ENCODE measurements around the gene REPS1.

REPS1 gene

DNA sequence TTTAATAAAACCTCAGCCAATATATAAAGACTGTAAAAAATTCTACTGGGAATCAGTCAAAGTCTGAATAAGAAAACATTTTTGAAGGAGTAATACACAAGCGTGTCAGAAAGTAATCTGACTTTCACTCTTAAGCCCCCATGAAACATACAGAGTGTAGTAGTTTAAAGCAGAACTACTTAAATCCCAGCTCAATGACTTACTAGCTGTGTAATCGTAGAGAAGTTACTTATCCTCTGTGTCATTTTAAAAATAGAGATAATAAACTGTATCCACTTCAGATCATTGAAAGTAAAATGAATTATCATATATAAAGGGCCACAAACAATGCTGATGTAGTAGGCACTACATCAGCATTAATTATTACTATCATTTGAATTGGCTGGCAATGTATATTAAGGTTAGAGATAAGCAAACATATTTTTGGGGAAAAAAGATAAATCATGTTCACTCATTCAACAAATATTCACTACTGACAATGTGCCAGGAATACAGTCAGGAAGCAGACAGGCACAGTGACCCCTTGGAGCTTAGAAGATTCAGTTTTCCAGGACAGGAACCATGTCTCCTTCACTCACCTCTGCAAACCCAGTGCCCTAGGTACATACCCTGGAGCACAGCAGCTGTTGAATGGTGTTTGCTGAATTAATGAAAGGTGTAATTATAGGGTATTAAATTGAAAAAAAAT lies 14.4 kb downstream of the REPS1 start:
- no peak for DNase-seq (ENCODE audit: low read depth in 1 of 2, low spot score in 1 of 2)

GRCh38 chr6:138972226-138972665 lies 15.8 kb downstream of the REPS1 start:
- DNase-seq (ENCODE audit: low read depth in 1 of 2, low spot score in 1 of 2): no peak

DNA sequence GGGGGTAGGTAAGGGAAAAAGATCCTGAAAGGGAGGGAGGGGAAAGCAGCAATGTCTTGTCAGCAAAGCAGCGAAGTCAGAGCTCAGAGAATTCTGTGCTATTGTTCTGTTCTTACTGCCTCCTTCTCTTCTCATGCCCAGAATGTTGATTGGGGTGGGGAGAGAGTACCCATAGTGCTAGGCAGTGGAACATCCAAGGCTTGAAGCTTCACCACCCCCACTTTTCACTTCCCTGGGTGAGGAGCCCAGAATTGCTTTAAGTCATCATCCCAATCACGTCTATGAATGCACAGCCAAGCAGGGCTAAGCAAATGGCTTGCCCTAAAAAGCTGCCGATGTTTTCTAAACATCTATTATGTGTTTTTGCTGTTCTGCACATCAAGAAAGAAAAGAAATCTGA lies 16.5 kb downstream of the REPS1 start:
- DNase-seq (ENCODE audit: low read depth in 1 of 2, low spot score in 1 of 2): no peak

GRCh38 chr6:138970856-138971425 lies 17.1 kb downstream of the REPS1 start:
- no peak for DNase-seq (ENCODE audit: low read depth in 1 of 2, low spot score in 1 of 2)

GRCh38 chr6:138970159-138970558 lies 17.9 kb downstream of the REPS1 start:
- no peak for DNase-seq (ENCODE audit: low read depth in 1 of 2, low spot score in 1 of 2)

GRCh38 chr6:138966870-138967269 lies 21.2 kb downstream of the REPS1 start:
- DNase-seq (ENCODE audit: low read depth in 1 of 2, low spot score in 1 of 2): no peak

- no peak for DNase-seq (ENCODE audit: low read depth in 1 of 2, low spot score in 1 of 2)
These were observed 22.1 kb downstream of the REPS1 start for GRCh38 chr6:138965971-138966370.

- no peak for DNase-seq (ENCODE audit: low read depth in 1 of 2, low spot score in 1 of 2)
These were observed 22.7 kb downstream of the REPS1 start for GRCh38 chr6:138965291-138965874.

DNA sequence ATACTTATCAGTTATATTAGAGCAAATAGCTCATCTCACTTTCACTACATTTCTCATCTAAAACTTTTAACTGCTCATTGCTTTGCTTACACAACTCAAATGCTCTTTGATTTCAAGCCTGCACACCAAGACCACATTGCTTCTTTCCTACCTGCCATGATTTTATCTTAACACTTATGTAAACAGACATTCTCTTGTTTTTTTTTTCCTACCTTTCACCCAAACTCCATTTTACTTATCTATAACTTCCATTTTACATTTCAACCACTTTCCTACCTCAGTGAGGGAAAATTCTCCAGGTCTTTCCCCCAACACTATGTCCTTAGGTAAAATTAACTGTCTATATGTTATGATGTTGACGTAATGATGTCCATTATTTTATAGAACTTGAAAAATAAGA lies 24.0 kb downstream of the REPS1 start:
- no peak for DNase-seq (ENCODE audit: low read depth in 1 of 2, low spot score in 1 of 2)

- DNase-seq (ENCODE audit: low read depth in 1 of 2, low spot score in 1 of 2): no peak
These were observed 24.5 kb downstream of the REPS1 start for GRCh38 chr6:138963531-138963930.

DNA sequence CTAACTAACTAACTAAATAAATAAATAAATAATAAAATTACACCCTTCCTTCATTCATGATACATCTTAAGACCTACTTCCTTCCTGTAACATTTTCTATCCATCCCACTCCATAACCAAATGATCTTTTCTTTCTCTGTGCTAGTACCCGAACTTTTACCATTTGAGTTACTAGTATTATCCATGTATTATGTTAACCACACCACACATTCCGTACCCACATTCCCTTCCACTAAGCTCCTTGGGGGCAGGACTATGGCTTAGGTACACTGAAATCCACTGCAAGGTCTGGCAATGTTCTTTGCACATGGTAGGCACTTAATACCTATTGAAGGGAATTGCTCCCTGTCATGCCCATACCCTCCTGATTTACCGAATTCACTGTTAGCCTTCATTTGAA lies 24.9 kb downstream of the REPS1 start:
- DNase-seq (ENCODE audit: low read depth in 1 of 2, low spot score in 1 of 2): no peak

GRCh38 chr6:138959521-138959920 lies 28.5 kb downstream of the REPS1 start:
- no peak for DNase-seq (ENCODE audit: low read depth in 1 of 2, low spot score in 1 of 2)

DNA sequence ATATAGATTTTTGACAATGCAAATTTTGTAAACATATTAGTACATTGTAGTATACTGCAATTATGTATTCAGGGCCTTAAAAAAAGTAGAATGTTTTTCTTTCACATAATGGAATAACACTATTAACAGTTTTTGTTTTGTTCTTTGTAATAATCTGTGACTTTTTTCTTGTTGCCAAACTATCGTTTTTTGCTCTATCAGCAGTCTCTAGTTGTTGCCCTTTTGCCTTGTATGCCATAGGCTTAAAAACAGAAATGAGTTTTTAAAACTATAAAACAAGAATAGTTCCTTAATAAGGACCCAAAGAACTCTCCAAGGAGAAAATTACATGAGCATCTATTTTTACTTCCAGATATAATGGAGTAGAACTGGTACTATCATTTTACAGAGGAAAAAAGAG lies 29.5 kb downstream of the REPS1 start:
- DNase-seq (ENCODE audit: low read depth in 1 of 2, low spot score in 1 of 2): no peak

GRCh38 chr6:138957903-138958302 lies 30.1 kb downstream of the REPS1 start:
- DNase-seq (ENCODE audit: low read depth in 1 of 2, low spot score in 1 of 2): no peak

DNA sequence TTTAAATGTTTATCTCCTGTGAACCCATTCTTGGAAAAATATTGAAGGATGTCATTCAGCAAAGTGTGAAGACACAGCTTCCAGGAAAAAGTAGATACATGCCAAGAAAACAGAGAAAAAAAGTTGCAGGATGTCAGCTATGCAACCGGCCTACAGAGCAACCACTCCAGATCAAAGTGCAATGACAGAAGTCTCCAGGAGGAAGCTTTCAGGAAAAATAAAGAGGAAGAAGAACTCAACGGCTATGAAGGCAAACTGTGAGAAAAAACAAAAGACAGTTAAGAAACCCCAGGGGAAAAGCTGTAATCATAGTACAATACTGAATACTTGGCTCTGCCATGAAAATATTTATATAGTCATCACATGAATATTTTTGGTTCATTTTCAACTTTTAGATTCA lies 30.6 kb downstream of the REPS1 start:
- DNase-seq (ENCODE audit: low read depth in 1 of 2, low spot score in 1 of 2): no peak

DNA sequence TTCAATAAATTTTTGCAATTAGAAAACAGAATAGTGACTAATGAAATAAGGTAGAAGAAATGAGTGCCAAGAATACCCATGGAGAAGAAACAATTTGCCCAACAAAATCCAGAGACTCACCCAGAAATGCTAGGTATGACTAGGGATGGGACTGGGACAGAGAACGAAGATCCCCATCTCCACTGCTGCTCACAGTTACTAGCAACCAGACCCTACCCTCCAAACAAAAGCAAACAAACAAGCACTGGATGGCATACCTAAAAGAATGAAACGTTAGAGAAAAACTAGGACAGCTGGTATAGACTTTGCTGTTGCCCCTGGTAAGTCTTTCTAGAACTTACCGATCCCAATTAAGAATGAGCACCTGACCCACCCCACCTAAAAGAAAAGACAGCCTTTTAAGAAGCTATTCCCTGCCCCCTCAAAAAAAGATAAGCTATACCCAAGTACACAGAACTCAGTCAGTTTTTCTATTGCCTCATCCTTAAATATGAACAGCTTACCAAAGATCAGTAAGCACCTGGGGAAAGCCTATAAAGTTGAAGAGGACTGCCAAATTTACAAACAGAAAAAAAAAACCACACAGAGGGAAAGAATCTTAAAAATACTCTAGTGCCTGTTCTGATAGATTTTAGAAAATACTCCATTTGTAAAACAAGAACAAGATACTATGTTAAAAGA lies 31.7 kb downstream of the REPS1 start:
- no peak for DNase-seq (ENCODE audit: low read depth in 1 of 2, low spot score in 1 of 2)

DNA sequence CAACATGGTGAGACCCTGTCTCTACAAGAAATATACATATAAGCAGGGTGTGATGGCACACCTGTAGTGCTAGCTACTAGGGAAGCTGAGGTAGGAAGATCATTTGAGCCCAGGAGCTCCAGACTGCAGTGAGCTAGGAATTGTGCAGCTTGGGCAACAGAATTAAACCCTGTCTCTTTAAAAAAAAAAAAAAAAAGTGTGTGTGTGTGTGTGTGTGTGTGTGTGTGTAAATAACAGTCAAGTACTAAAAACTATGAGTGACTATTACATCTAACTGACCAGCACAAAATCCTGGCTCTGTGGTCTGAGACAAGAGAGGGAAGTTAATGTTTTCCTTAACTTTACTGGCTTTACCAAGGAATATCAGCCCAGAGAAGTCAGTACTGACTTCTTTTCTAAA lies 32.8 kb downstream of the REPS1 start:
- no peak for DNase-seq (ENCODE audit: low read depth in 1 of 2, low spot score in 1 of 2)

- DNase-seq (ENCODE audit: low read depth in 1 of 2, low spot score in 1 of 2): no peak
These were observed 34.6 kb downstream of the REPS1 start for GRCh38 chr6:138953451-138953850.

DNA sequence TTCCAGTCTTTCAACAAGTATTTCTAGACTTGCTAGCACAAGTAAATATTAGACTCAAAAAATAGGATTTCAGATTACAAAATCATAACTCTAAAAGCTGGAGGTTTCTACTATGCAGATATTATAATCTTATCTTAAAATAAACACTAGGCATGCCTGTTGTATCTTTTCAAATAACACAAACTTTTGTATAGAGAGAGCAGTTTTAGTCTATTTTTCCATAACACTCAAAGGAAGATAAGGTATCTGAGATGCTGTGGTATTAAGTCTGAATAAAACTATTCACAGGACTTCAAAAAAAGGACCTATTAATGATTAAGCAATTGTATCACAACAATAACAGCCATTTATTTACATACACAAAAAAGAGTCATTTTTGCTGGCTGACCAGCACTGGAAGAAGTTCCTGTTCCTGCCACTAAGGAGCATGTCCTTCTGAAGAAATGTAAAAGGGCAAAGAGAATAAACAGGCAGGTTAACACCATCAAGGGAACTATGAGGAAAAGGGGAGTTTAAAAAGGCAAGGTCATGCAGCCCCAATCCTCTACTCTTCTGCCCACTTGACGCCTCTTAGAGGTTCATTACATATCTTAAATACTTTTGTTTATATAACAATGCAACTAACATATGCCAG lies 39.4 kb downstream of the REPS1 start:
- DNase-seq (ENCODE audit: low read depth in 1 of 2, low spot score in 1 of 2): no peak

GRCh38 chr6:138948004-138948403 lies 40.0 kb downstream of the REPS1 start:
- no peak for DNase-seq (ENCODE audit: low read depth in 1 of 2, low spot score in 1 of 2)

DNA sequence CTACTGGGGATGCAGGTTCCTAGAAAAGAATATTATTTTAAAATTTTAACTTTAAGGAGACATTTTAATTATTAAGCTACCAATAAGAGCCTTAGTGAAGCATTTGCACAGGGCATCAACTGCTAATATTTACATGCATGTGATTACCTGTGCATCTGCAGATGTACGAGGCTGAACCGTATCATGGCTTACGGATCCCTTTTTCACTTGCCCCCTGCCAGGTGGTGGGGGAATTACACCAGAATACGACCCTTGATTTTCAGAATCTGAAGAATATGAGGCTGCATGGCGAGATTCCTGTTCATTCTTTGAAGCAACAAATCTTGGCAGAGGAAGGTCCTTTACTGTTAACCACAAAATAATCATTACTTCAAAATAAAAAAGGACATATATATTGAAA lies 42.7 kb downstream of the REPS1 start:
- no peak for DNase-seq (ENCODE audit: low read depth in 1 of 2, low spot score in 1 of 2)

- no peak for DNase-seq (ENCODE audit: low read depth in 1 of 2, low spot score in 1 of 2)
These were observed 43.6 kb downstream of the REPS1 start for GRCh38 chr6:138944412-138944811.
